ENCODE measurements around the gene LRRK1. TPM values are rescaled to one million over a fixed set of nuclear protein-coding genes. Genes with fewer than 3 reads are reported as not detected.

The LRRK1 gene
- total RNA-seq, 4 donors from 2014 or later, result 12.1 to 23.8 (median 15.2) TPM

GRCh38 chr15:101089579-101090427 is 170.6 kb downstream of the LRRK1 start:
- Histone ChIP-seq H3K36me3 (no peaks in the 10 kb centered on the region), H3K4me3 (no peak overlapping the region), H3K4me1 (peaks cover 0 to 40% (median 7%) of the 10 kb centered on the region in 3 donors), H3K27me3 (no peaks in the 10 kb centered on the region), H3K9me3 (no peaks in the 10 kb centered on the region), H3K27ac (peak overlapping the region in 3 of 4 donors; percentile 2 to 37 (median 22))
- TF ChIP-seq POLR2A (IDR thresholded peaks at IDR 0.05), result no peak
- no peak for TF ChIP-seq EP300 (IDR thresholded peaks at IDR 0.05)
- no peak for TF ChIP-seq POLR2AphosphoS5 (IDR thresholded peaks at IDR 0.05)
- TF ChIP-seq CTCF (IDR thresholded peaks at IDR 0.05), result no peak
- ATAC-seq, result no peak
- 79 to 88% methylated on average over 4 to 5 of the region's 9 CpGs for WGBS, 2 donors (ENCODE audit: low coverage in 1 of 2)

- H3K4me3 ChIP-seq, result no peak overlapping the region
- TF ChIP-seq CTCF (IDR thresholded peaks at IDR 0.05), result no peak
- no peak for TF ChIP-seq EP300 (IDR thresholded peaks at IDR 0.05)
- TF ChIP-seq POLR2AphosphoS5 (IDR thresholded peaks at IDR 0.05), result no peak
- TF ChIP-seq POLR2A (IDR thresholded peaks at IDR 0.05), result no peak
- peak overlapping the region in 3 of 4 donors; percentile 67 to 69 (median 67) for H3K27ac ChIP-seq
- H3K27me3 ChIP-seq, result no peaks in the 10 kb centered on the region
- no peaks in the 10 kb centered on the region for H3K9me3 ChIP-seq
- ATAC-seq, result no peak
- peaks cover 0 to 40% (median 7%) of the 10 kb centered on the region in 3 donors for H3K4me1 ChIP-seq
- no CpG with 5 or more reads among the region's 2 CpGs for WGBS, 2 donors (ENCODE audit: low coverage in 1 of 2)
- no peaks in the 10 kb centered on the region for H3K36me3 ChIP-seq
These were observed 171.3 kb downstream of the LRRK1 start for GRCh38 chr15:101090428-101090790.

- no peaks in the 10 kb centered on the region for H3K36me3 ChIP-seq
- ATAC-seq, result peak; percentile 57
- no peak for TF ChIP-seq POLR2A (IDR thresholded peaks at IDR 0.05)
- no peak for TF ChIP-seq EP300 (IDR thresholded peaks at IDR 0.05)
- no peak for TF ChIP-seq CTCF (IDR thresholded peaks at IDR 0.05)
- TF ChIP-seq POLR2AphosphoS5 (IDR thresholded peaks at IDR 0.05), result no peak
These were observed 172.2 kb downstream of the LRRK1 start for GRCh38 chr15:101091080-101092017.

GRCh38 chr15:101092156-101092866 is 173.2 kb downstream of the LRRK1 start:
- H3K27ac ChIP-seq, result peak overlapping the region in 3 of 4 donors; percentile 67 to 69 (median 67)
- no peak for TF ChIP-seq EP300 (IDR thresholded peaks at IDR 0.05)
- no peak for TF ChIP-seq POLR2A (IDR thresholded peaks at IDR 0.05)
- no peak for TF ChIP-seq CTCF (IDR thresholded peaks at IDR 0.05)
- TF ChIP-seq POLR2AphosphoS5 (IDR thresholded peaks at IDR 0.05), result no peak
- no peaks in the 10 kb centered on the region for H3K27me3 ChIP-seq
- WGBS, 2 donors (ENCODE audit: low coverage in 1 of 2), result 58 to 75% methylated on average over 2 to 6 of the region's 11 CpGs
- no peak overlapping the region for H3K4me3 ChIP-seq
- H3K36me3 ChIP-seq, result no peaks in the 10 kb centered on the region
- H3K4me1 ChIP-seq, result peaks cover 0 to 40% (median 7%) of the 10 kb centered on the region in 3 donors
- no peaks in the 10 kb centered on the region for H3K9me3 ChIP-seq
- ATAC-seq, result no peak

More at GRCh38 chr15:101091080-101092017, 172.2 kb downstream of the LRRK1 start:
- H3K4me3 ChIP-seq, result no peak overlapping the region
- peak overlapping the region in 3 of 4 donors; percentile 67 to 69 (median 67) for H3K27ac ChIP-seq
- peaks cover 0 to 40% (median 7%) of the 10 kb centered on the region in 3 donors for H3K4me1 ChIP-seq
- no peaks in the 10 kb centered on the region for H3K9me3 ChIP-seq
- 33 to 62% methylated on average over 6 to 9 of the region's 20 CpGs for WGBS, 2 donors (ENCODE audit: low coverage in 1 of 2)
- no peaks in the 10 kb centered on the region for H3K27me3 ChIP-seq

Data from gastroesophageal sphincter (tissue), 4 donors.